Epithelial cell of esophagus (primary cell): ENCODE results near the gene MTX1.

Source experiments
- DNase-seq: peaks from one replicate; pipeline ENCODE4 v3.0.0; 2010; ENCODE audit warnings: low read depth
- H3K4me3 ChIP-seq: 2 replicates; pipeline ENCODE4 v1.5.1; 2011; ENCODE audit warnings: mild to moderate bottlenecking, low read length, control low read depth
- CTCF ChIP-seq: IDR thresholded peaks from 2 replicates; pipeline ENCODE4 v1.5.1; 2011; ENCODE audit warnings: low read depth, mild to moderate bottlenecking, low read length, control low read depth, inconsistent platforms; ENCODE audit not compliant: insufficient read depth; ENCODE audit errors: missing control alignments

The MTX1 gene

GRCh38 chr1:155172732-155173477 lies 35.6 kb upstream of the MTX1 start, which contains the start of gene KRTCAP2:
Gene KRTCAP2, minus strand, starts transcription at chr1:155173304. Its CDS starts 80 bp downstream, at chr1:155173224.
- TF ChIP-seq CTCF, result peak; percentile 93

GRCh38 chr1:155173478-155174323 lies 34.8 kb upstream of the MTX1 start, which contains the start of gene TRIM46:
Gene TRIM46, plus strand, starts transcription at chr1:155173849. Its CDS starts 118 bp downstream, at chr1:155173967.
- TF ChIP-seq CTCF, result no peak
- peak within 1 kb of the TSS; percentile 97 for H3K4me3 ChIP-seq
- DNase-seq, result peak; percentile 40

More at GRCh38 chr1:155172732-155173477, 35.6 kb upstream of the MTX1 start, which contains the start of gene KRTCAP2:
- peak within 1 kb of the TSS; percentile 97 for H3K4me3 ChIP-seq
- peak; percentile 95 for DNase-seq

GRCh38 chr1:155174324-155175280 lies 33.9 kb upstream of the MTX1 start:
- peak overlapping the region; percentile 97 for H3K4me3 ChIP-seq
- no peak for DNase-seq
- TF ChIP-seq CTCF, result no peak

DNA sequence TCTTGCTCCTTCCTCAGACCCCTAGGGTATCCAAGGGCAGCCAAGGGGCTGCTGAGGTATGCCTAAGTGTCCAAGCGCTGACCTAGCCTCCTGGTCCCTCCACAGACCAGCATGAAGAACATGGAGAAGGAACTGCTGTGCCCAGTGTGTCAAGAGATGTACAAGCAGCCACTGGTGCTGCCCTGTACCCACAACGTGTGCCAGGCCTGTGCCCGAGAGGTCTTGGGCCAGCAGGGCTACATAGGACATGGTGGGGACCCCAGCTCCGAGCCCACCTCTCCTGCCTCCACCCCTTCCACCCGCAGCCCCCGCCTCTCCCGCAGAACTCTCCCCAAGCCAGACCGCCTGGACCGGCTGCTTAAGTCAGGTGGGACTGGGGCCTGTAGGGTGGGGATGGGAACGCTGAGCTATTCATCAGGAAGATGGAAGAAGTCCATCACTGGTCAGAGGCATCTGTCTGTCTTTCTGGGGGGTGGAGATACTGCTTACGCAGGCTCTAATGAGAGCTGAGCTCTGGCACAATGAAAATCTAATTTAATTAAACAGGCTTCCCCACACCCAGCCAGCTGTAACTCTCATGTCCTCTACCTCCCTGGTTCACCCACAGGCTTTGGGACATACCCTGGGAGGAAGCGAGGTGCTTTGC lies 33.1 kb upstream of the MTX1 start:
- no peak for DNase-seq
- no peak for TF ChIP-seq CTCF
- no peak overlapping the region for H3K4me3 ChIP-seq

- no peak for DNase-seq
- H3K4me3 ChIP-seq, result no peak overlapping the region
- no peak for TF ChIP-seq CTCF
Observed at GRCh38 chr1:155175927-155176371, 32.5 kb upstream of the MTX1 start.
